ENCODE results near the gene IFNA5.

The IFNA5 gene

DNA sequence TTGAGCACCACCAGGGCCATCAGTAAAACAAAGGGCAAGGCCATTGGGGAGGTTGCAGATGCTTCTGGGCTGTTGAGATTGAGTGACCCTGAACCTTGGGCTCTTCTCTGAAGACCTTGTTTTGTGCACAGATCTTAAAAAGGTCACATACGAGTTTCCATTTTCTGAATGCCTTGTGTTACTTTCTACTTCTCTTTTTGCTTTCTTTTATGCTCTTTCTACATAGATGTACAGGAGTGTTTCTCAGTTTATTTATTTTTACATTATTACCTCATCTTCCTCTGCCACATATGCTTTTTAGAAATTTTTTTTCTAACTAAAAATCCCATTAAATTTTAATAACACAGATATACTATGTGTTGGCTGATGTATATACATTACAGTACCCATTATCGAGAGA, at the start of gene IFNA5:
TSS of gene IFNA5 (minus strand) at position 101 of the 400 bp plus-strand sequence. CDS start at position 44, 57 bp downstream.
- no peaks in the 10 kb centered on the region for H3K9me3 Mint-ChIP-seq
- no peaks in the 10 kb centered on the region for H3K36me3 Mint-ChIP-seq
- H3K4me1 Mint-ChIP-seq, result no peaks in the 10 kb centered on the region
- H3K27ac Mint-ChIP-seq, result no peak within 1 kb of the TSS
- no peak for ATAC-seq
- H3K4me3 Mint-ChIP-seq, result no peak within 1 kb of the TSS
- peaks cover 64% of the 10 kb centered on the region for H3K27me3 Mint-ChIP-seq

DNA sequence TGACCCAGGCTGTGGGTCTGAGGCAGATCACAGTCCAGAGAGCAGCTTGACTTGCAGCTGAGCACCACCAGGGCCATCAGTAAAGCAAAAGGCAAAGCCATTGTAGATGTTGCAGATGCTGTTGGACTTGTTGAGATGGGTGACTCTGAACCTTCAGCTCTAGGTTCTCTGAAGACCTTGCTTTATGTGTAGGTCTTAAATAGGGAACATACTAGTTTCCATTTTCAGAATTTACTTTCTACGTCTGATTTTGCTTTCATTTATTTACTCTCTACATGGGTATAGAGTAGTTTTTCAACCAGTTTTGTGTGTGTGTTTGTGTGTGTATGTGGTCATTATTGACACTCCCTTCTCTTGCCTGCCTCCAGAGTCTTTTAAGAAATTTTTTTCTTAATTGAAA, 45.7 kb upstream of the IFNA5 start, which contains the start of gene IFNA6:
TSS of gene IFNA6 (minus strand) at position 101 of the 400 bp plus-strand sequence. CDS start at position 101, 0 bp downstream.
- Mint-ChIP-seq H3K4me3 (no peak within 1 kb of the TSS), H3K27me3 (peaks cover 34% of the 10 kb centered on the region), H3K4me1 (no peaks in the 10 kb centered on the region), H3K36me3 (peaks cover 7% of the 10 kb centered on the region), H3K9me3 (peaks cover 4% of the 10 kb centered on the region), H3K27ac (no peak within 1 kb of the TSS)
- ATAC-seq, result no peak

DNA sequence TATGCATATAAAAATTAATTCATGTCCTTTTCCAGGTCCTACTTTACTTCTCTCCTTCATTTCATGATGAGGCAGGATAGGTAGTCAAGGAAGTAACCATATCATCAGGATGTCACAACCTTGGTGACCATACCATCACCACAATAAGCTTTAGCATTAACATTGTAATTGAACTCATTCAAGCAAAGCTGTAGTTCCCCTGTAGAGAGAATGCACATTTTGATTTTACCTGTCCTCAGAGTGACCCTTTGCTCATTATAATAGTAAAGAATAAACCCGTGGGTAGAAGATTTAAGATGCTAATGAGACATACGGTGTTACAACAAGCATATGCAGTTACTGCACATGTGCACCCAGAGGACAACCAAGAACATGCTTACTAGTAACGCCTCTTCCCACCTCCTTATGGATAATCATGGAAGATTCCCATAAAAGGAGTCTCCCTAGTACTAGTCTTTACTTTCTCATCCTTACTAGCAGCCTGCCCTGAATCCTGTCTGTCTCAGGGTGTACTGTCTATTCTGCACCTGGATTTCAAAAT, 43.4 kb upstream of the IFNA5 start:
- H3K9me3 Mint-ChIP-seq, result no peaks in the 10 kb centered on the region
- ATAC-seq, result no peak
- no peak overlapping the region for H3K4me3 Mint-ChIP-seq
- peaks cover 6% of the 10 kb centered on the region for H3K4me1 Mint-ChIP-seq
- peaks cover 45% of the 10 kb centered on the region for H3K27me3 Mint-ChIP-seq
- no peaks in the 10 kb centered on the region for H3K36me3 Mint-ChIP-seq
- H3K27ac Mint-ChIP-seq, result no peak overlapping the region

DNA sequence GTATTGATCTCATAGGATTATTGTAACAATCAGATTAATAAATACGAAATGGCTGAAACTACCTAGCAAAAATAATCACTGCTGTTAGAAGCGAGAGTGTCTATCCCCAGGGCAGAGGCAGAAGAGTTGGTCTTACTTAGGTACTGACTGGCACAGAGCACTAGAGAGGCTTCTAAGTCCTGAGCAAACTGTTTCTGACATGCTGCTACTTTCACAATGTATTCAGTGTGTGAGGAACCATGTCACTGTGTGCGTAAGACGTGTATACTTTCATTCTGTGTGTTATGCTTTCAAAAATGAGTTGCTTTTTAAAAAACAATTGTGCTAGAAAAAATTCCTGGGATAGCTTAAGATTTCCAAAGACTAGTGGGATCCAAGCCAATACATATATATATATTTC, 35.6 kb upstream of the IFNA5 start:
- Mint-ChIP-seq H3K9me3 (no peaks in the 10 kb centered on the region), H3K36me3 (no peaks in the 10 kb centered on the region), H3K4me1 (peaks cover 14% of the 10 kb centered on the region), H3K27me3 (peaks cover 35% of the 10 kb centered on the region), H3K27ac (no peak overlapping the region), H3K4me3 (no peak overlapping the region)
- ATAC-seq, result no peak

DNA sequence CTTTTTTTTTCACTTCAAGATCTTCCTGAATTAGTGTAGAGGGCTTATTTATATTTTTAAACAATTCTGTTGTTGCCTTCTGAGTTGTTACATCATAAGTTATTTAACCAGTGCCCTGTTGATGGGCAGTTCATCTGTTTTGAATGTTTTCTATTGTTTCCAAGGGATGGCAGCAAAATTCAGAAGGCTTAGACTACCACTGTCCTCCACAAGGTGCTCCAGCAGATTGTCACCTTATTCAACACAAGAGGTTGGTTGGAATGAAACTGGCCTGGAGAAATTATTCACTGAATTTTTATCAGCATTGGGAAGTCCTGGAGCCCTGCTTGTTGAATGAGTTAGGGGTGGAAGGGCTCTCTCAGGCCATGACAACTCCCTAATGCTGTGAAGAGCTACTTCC, 31.3 kb upstream of the IFNA5 start:
- Mint-ChIP-seq H3K4me1 (peaks cover 35% of the 10 kb centered on the region), H3K36me3 (peaks cover 15% of the 10 kb centered on the region), H3K4me3 (peak overlapping the region; percentile 52), H3K27ac (no peak overlapping the region), H3K9me3 (no peaks in the 10 kb centered on the region), H3K27me3 (no peaks in the 10 kb centered on the region)
- no peak for ATAC-seq

DNA sequence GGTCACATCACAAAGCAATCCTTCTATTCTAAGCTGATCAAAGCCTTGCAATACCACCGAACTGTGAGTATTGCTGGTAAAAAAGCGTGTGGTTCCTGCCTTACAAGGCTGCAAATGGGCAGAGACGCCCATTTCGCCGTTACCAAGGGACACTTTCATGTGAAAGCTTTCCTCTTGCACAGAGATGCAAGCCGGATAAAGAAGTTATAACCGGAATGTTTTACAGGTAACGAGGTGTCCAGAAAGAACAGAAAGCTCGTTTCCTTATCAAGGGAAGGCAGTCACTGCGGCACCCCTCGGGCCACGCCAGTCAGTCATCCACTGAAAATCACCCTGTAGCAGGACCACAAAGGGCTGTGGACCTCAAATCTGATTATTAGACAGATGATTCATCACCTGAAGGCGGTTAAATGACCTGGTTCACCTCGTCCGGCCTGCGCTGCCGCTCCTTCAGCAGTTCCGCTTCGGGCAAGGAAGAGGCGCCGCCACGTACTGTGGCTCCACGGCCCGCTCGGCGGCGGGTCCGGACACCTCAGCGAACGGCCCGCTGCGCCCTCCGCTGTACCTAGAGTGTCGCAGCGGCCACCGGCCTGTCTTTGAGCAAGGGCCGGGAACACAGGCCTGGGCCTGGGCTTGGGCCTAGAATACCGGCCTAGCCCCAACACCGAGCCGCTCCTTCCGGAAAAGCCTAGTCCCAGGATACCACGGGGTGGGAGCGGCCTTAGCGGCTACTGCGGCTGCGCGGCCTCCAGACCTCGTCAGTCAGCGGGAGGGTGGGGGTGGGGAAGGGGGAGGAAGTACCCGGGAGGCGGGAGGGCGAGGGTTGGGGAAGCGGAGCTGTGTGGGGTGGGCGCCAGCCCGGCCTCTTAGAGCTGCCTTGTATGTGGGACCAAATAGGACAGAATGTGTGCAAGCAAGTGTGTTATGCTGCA, 29.9 kb upstream of the IFNA5 start, which contains the start of gene KLHL9:
TSS of gene KLHL9 (minus strand) at position 704 of the 932 bp plus-strand sequence. CDS start at position 159, 545 bp downstream.
- H3K4me1 Mint-ChIP-seq, result peaks cover 46% of the 10 kb centered on the region
- no peaks in the 10 kb centered on the region for H3K9me3 Mint-ChIP-seq
- peak within 1 kb of the TSS; percentile 86 for H3K4me3 Mint-ChIP-seq
- peak within 1 kb of the TSS; percentile 90 for H3K27ac Mint-ChIP-seq
- H3K27me3 Mint-ChIP-seq, result no peaks in the 10 kb centered on the region
- peak; percentile 94 for ATAC-seq
- H3K36me3 Mint-ChIP-seq, result peaks cover 25% of the 10 kb centered on the region

DNA sequence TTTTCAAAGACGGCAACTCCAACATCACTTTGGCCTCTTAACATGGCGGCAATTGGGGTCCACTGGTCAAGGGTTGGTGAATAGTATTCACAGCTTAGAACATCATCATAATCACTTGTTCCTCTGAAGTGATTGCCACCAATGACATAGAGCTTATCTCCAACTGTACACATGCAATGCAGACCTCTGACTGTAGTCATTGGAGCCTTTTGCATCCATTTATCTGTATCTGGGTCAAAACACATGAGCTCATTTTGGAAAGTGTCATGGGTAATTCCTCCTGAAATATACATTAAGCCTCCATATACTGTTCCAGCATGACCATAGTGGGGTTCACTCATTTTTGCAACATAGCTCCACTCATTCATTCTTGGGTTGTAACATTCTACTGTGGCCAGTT, 28.1 kb upstream of the IFNA5 start:
- peaks cover 53% of the 10 kb centered on the region for H3K4me1 Mint-ChIP-seq
- H3K4me3 Mint-ChIP-seq, result no peak overlapping the region
- H3K27ac Mint-ChIP-seq, result no peak overlapping the region
- H3K27me3 Mint-ChIP-seq, result no peaks in the 10 kb centered on the region
- H3K9me3 Mint-ChIP-seq, result no peaks in the 10 kb centered on the region
- ATAC-seq, result no peak
- peaks cover 25% of the 10 kb centered on the region for H3K36me3 Mint-ChIP-seq

DNA sequence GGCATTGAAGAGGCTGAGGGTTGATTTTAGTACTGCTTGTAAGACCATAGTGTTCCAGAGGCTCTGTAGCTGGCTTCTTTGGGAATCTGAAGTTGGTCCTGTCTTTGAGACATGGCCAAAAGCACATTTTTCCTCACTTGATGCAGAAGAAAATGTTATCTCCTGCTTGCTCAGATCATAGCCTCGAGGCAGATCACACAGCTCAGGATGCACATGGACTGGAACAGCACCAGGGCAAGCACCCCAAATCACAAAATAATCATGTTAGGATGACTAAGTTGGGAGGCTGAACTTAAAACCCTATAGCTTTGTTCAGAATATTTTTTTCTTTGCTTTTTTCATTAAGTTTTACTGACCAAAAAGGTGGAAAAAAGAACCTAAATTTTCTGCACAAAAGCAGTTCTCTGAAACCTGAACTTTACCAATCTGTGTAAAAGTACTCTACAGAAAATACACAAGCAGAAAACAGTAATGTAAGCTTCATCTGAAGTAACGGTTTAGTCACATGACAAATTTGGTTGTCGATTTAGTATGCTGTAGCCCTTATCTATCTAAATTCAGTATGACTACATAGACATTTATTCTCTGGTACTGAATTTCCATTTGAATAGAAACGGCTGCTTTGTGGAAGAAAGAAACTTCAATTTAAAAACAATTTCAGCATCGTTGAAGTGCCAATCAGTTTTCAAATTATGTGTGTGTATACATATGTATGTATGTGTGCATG, 26.7 kb upstream of the IFNA5 start:
- Mint-ChIP-seq H3K36me3 (peaks cover 25% of the 10 kb centered on the region), H3K9me3 (no peaks in the 10 kb centered on the region), H3K4me3 (no peak overlapping the region), H3K27ac (no peak overlapping the region), H3K27me3 (no peaks in the 10 kb centered on the region), H3K4me1 (peaks cover 62% of the 10 kb centered on the region)
- no peak for ATAC-seq

DNA sequence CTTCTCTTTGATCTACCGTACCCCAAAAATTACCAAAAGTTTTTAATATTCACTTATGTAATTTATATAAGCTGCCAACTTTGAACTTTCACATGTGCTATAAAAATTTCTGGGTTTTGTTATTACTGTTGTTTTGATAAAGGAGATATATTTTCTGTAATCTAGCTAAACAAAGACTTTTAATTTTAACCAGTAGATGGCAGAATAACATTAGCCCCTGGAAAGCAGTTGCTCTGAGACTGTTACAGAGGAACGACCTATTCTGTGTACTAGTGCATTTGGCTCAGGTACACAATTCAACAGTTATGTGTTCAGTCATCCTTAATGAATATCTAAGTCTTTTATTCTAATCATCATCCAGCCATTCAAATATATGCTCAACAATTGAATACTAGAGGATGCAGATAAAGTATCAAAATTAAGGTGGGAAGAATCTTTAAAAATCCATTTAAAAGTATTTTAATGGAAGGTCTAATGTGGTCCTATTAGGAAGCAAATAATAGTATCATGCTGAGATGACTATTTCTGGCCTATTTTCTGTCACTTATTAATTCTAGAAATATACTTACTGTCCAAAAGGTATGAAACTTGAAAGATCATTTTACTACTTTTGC, 21.5 kb upstream of the IFNA5 start:
- H3K4me3 Mint-ChIP-seq, result no peak overlapping the region
- H3K9me3 Mint-ChIP-seq, result no peaks in the 10 kb centered on the region
- peaks cover 29% of the 10 kb centered on the region for H3K4me1 Mint-ChIP-seq
- H3K27ac Mint-ChIP-seq, result no peak overlapping the region
- H3K27me3 Mint-ChIP-seq, result no peaks in the 10 kb centered on the region
- H3K36me3 Mint-ChIP-seq, result peaks cover 30% of the 10 kb centered on the region
- peak; percentile 67 for ATAC-seq

DNA sequence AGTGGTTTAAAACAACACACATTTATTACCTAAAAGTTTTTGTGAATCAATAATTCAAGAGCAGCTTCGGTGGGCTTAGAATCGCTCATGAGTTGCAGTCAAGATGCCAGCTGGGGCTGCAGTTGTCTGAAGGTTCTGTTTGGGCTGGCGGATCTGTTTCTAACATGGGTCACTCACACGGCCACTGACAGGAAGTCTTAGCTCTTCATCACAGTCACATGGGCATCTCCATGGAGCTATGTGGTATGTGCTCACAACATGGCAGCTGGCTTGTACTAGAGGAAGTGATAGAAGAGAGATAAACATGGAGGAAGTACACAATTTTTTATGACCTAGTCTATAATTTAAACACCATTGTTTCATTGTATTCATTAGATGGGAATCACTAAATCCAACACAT, 18.9 kb upstream of the IFNA5 start:
- Mint-ChIP-seq H3K27me3 (no peaks in the 10 kb centered on the region), H3K4me1 (peaks cover 14% of the 10 kb centered on the region), H3K27ac (no peak overlapping the region), H3K36me3 (peaks cover 20% of the 10 kb centered on the region), H3K9me3 (no peaks in the 10 kb centered on the region), H3K4me3 (no peak overlapping the region)
- no peak for ATAC-seq

DNA sequence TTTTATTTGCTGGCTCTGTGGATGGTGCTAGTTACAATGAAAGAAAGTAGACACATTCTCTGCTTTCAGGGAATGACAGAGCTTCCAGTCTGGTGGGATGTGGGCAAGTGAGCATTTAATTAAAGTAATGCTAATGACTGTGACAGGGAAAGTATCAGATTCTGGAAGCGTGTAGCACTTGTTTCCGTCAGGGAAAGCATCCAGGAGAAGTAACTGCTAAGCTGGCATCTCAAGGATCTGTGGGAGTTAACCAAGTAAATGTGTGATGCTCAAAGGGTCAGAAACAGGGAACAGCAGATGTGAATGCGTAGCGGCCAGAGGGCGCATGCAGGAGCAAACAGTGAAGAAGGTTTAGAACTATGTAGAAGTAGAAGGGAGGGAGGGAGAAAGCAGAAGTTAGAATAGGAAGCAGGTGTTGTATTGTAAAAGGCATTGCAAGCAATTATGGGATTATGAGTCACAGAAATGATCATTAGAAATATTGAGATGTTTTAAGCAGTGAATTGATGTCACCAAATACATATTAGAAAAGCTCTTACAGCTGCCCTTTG, 17.9 kb upstream of the IFNA5 start:
- H3K9me3 Mint-ChIP-seq, result no peaks in the 10 kb centered on the region
- no peak overlapping the region for H3K4me3 Mint-ChIP-seq
- no peaks in the 10 kb centered on the region for H3K27me3 Mint-ChIP-seq
- H3K27ac Mint-ChIP-seq, result no peak overlapping the region
- ATAC-seq, result no peak
- peaks cover 8% of the 10 kb centered on the region for H3K4me1 Mint-ChIP-seq
- peaks cover 20% of the 10 kb centered on the region for H3K36me3 Mint-ChIP-seq

DNA sequence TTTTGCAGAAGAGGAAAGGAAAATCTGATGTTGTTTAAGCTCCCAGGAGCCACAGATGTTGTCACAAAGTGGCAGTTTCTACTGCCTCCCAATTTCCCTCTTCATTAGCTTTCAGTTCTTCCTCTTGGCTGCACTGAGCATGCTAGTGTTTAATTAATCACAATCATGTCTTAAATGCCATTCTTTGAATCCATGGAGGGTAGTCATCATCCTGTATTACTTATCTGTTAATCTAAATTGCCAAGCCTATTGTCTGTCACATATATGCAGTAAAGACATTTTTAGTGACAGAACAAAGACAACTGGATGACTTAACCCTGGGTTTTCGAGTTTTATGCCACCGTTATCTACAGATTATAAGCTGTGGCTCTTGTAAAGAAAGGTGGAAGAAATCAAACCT, 15.4 kb upstream of the IFNA5 start:
- no peak overlapping the region for H3K27ac Mint-ChIP-seq
- H3K36me3 Mint-ChIP-seq, result peaks cover 20% of the 10 kb centered on the region
- no peak for ATAC-seq
- H3K9me3 Mint-ChIP-seq, result no peaks in the 10 kb centered on the region
- H3K27me3 Mint-ChIP-seq, result no peaks in the 10 kb centered on the region
- no peak overlapping the region for H3K4me3 Mint-ChIP-seq
- H3K4me1 Mint-ChIP-seq, result no peaks in the 10 kb centered on the region

DNA sequence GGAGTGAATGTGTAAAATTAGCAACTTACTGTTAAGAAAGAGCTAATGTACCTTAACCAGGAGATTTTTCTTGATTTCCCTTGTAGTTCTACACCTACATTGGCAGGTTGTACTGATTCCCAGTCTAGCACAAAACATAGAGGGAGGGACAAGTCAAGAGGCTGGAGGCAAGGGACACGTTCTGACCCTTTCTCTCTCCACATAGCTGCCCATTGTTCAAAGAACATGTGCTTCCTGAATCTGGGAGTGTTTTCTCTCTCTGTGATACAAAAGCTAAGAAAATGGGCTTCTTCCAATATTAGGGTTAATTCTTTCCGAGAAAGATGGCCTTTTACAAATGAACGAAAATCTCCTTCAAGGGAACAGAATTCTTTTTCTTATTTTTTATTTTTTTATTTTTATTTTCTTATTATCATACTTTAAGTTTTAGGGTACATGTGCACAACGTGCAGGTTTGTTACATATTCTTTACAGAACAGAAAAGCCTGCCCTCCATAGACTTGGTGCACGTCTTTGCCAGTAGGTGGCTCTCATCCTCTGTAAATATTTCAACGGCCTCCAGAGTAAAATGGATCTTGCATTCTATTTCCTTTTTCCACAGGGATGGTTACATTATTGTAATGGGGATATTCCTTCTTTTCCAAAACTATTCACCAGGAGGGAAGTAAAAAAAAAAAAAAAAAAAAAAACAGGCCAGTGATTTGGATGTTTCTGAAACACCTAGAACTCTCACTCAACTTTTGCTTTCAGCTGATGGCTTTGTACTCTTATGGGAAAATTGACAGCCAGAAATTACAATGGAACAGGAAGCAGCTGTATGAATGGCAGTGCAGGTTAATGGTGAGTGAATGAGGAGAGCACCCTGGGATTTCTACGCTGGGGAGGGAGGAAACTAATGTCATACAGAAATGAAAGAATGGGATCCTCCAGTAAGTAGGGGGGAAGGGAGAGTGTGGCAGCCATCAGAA, 13.1 kb upstream of the IFNA5 start:
- H3K4me3 Mint-ChIP-seq, result no peak overlapping the region
- H3K27ac Mint-ChIP-seq, result no peak overlapping the region
- peak; percentile 67 for ATAC-seq
- H3K4me1 Mint-ChIP-seq, result no peaks in the 10 kb centered on the region
- H3K27me3 Mint-ChIP-seq, result peaks cover 8% of the 10 kb centered on the region
- peaks cover 10% of the 10 kb centered on the region for H3K36me3 Mint-ChIP-seq
- H3K9me3 Mint-ChIP-seq, result no peaks in the 10 kb centered on the region

DNA sequence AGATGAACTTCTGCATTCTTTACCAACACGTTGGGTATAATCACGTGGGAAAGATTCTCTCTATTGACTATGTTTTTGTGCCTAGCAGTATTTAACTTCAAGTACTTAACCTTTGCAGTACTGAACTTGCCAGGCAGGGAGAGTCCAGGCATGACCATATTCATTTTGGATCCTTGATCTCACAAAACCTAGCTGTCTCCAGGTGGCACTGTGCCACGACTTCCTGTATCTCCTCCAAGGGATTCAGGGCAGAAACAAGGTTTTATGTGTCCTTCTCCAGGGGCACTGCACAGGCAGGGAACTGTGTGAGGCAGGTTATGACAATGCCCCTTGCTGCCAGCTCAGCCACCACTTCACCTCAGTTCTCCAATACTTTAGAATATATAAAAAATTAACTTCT, 11.7 kb upstream of the IFNA5 start:
- Mint-ChIP-seq H3K27ac (no peak overlapping the region), H3K36me3 (no peaks in the 10 kb centered on the region), H3K4me3 (no peak overlapping the region), H3K4me1 (no peaks in the 10 kb centered on the region), H3K27me3 (peaks cover 10% of the 10 kb centered on the region), H3K9me3 (no peaks in the 10 kb centered on the region)
- ATAC-seq, result no peak

Measured in stimulated activated memory B cell treated with anti-CD40 and anti-IgM and Interleukin-4, amounts not matched to agents 10 μg/mL and 1 μg/mL and 100 μg/mL, for 72 hours (primary cell).